ENCODE measurements around the gene TMOD3. TPM values are rescaled to one million over a fixed set of nuclear protein-coding genes. Genes with fewer than 3 reads are reported as not detected.

Gene TMOD3
- polyA plus RNA-seq, 2 donors: 25.7 to 42.8 TPM

- Histone ChIP-seq H3K9me3 (ENCODE audit: control insufficient read depth in 2 of 2, insufficient read depth in 1 of 2, low read depth in 1 of 2, low read length in 1 of 2) (no peaks in the 10 kb centered on the region), H3K27ac (ENCODE audit: low read depth in 2 of 2, low read length in 1 of 2) (no peak overlapping the region), H3K4me1 (ENCODE audit: control insufficient read depth in 2 of 2, insufficient read depth in 2 of 2, low read length in 1 of 2) (peaks cover 0 to 2% of the 10 kb centered on the region in 2 donors), H3K36me3 (ENCODE audit: control insufficient read depth in 2 of 2, insufficient read depth in 2 of 2, low read length in 1 of 2) (no peaks in the 10 kb centered on the region), H3K4me3 (ENCODE audit: low read depth in 1 of 2, low read length in 2 of 2) (no peak overlapping the region), H3K27me3 (ENCODE audit: control insufficient read depth in 1 of 2, insufficient read depth in 2 of 2, low read length in 2 of 2) (no peaks in the 10 kb centered on the region)
- WGBS, 2 donors: 83 to 87% methylated on average over 5 of the region's 5 CpGs
Observed at GRCh38 chr15:51856714-51857380, 27.4 kb downstream of the TMOD3 start.

DNA sequence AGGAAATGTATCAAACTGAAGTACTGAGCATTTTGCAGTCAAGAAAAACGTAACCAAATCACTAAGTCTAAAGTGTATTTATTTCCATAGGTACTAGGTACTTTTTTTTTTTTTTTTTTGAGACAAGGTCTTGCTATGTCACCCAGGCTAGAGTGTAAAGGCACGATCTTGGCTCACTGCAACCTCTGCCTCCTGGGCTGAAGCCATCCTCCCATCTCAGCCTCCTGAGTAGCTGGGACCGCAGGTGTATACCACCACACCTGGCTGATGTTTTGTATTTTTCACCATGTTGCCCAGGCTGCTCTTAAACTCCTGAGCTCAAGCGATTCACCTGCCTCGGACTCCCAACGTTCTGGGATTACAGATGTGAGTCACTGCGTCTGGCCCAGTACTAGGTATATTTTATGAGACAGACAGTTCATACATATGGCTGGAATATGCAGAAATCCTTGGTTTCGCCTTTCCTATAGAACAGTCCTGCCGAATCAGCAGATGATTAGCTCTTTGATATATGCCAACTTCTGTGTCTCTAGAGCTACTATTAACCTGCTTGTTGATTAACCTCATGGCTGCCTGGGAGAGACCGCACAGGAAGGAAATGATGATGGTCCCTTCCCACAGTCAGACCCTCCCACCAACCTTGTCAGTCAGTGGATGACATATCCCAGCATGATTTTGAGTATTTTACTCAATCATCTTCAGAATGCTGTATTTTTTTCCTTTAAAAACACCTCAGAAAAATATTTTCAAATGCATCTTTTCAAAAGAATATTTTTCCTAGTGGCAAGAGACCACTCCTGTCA is 32.3 kb downstream of the TMOD3 start:
- Histone ChIP-seq H3K4me1 (ENCODE audit: control insufficient read depth in 2 of 2, insufficient read depth in 2 of 2, low read length in 1 of 2) (no peaks in the 10 kb centered on the region), H3K36me3 (ENCODE audit: control insufficient read depth in 2 of 2, insufficient read depth in 2 of 2, low read length in 1 of 2) (no peaks in the 10 kb centered on the region), H3K4me3 (ENCODE audit: low read depth in 1 of 2, low read length in 2 of 2) (no peak overlapping the region), H3K27me3 (ENCODE audit: control insufficient read depth in 1 of 2, insufficient read depth in 2 of 2, low read length in 2 of 2) (no peaks in the 10 kb centered on the region), H3K27ac (ENCODE audit: low read depth in 2 of 2, low read length in 1 of 2) (peak overlapping the region in 1 of 2 donors; percentile 23), H3K9me3 (ENCODE audit: control insufficient read depth in 2 of 2, insufficient read depth in 1 of 2, low read depth in 1 of 2, low read length in 1 of 2) (no peaks in the 10 kb centered on the region)
- WGBS, 2 donors: 76 to 80% methylated on average over 10 of the region's 10 CpGs

GRCh38 chr15:51863131-51863530 is 33.7 kb downstream of the TMOD3 start:
- Histone ChIP-seq H3K36me3 (ENCODE audit: control insufficient read depth in 2 of 2, insufficient read depth in 2 of 2, low read length in 1 of 2) (no peaks in the 10 kb centered on the region), H3K4me1 (ENCODE audit: control insufficient read depth in 2 of 2, insufficient read depth in 2 of 2, low read length in 1 of 2) (peaks cover 0 to 3% of the 10 kb centered on the region in 2 donors), H3K4me3 (ENCODE audit: low read depth in 1 of 2, low read length in 2 of 2) (no peak overlapping the region), H3K27me3 (ENCODE audit: control insufficient read depth in 1 of 2, insufficient read depth in 2 of 2, low read length in 2 of 2) (no peaks in the 10 kb centered on the region), H3K27ac (ENCODE audit: low read depth in 2 of 2, low read length in 1 of 2) (no peak overlapping the region), H3K9me3 (ENCODE audit: control insufficient read depth in 2 of 2, insufficient read depth in 1 of 2, low read depth in 1 of 2, low read length in 1 of 2) (no peaks in the 10 kb centered on the region)
- WGBS, 2 donors: 94% methylated on average over 2 of the region's 2 CpGs

DNA sequence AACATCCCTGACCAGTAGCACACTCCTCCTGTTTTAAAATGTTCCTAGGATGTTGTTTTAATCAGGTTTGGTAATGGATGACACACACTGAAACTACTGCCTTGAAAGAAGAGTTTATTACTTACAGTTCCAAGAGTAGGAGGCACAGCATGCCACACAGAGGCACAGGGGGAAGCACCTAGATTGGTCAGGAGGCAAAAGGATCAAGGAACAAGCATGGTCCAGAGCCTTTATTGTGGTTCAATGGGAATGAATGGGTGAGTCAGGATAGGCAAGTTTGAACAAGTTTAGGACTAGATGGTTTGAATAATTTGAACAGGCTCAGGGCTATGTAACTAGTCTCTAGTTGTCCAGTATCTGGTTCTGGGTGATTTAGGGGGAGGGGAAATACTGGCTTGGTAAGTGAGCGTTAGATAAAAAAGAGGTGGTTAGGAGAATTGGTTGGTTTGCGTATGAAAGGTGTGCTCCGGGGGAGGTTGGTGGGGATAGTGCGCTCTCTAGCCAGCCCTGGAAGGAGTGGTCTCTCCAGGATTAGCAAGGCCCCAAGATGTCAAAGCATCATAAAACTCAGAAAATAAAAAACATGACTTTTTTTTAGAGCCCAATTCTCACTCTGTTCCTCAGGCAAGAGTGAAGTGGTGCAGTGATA is 35.1 kb downstream of the TMOD3 start:
- Histone ChIP-seq H3K4me3 (ENCODE audit: low read depth in 1 of 2, low read length in 2 of 2) (no peak overlapping the region), H3K36me3 (ENCODE audit: control insufficient read depth in 2 of 2, insufficient read depth in 2 of 2, low read length in 1 of 2) (no peaks in the 10 kb centered on the region)

GRCh38 chr15:51865317-51865716 is 35.9 kb downstream of the TMOD3 start:
- WGBS, 2 donors: 92 to 98% methylated on average over 1 of the region's 1 CpG
- Histone ChIP-seq H3K4me3 (ENCODE audit: low read depth in 1 of 2, low read length in 2 of 2) (no peak overlapping the region), H3K36me3 (ENCODE audit: control insufficient read depth in 2 of 2, insufficient read depth in 2 of 2, low read length in 1 of 2) (peaks cover 0 to 2% of the 10 kb centered on the region in 2 donors), H3K27me3 (ENCODE audit: control insufficient read depth in 1 of 2, insufficient read depth in 2 of 2, low read length in 2 of 2) (no peaks in the 10 kb centered on the region), H3K27ac (ENCODE audit: low read depth in 2 of 2, low read length in 1 of 2) (no peak overlapping the region), H3K4me1 (ENCODE audit: control insufficient read depth in 2 of 2, insufficient read depth in 2 of 2, low read length in 1 of 2) (peaks cover 0 to 3% of the 10 kb centered on the region in 2 donors), H3K9me3 (ENCODE audit: control insufficient read depth in 2 of 2, insufficient read depth in 1 of 2, low read depth in 1 of 2, low read length in 1 of 2) (no peaks in the 10 kb centered on the region)

More for the DNA sequence above, 35.1 kb downstream of the TMOD3 start:
- WGBS, 2 donors: 88 to 92% methylated on average over 4 of the region's 4 CpGs
- H3K4me1 ChIP-seq (ENCODE audit: control insufficient read depth in 2 of 2, insufficient read depth in 2 of 2, low read length in 1 of 2): peaks cover 0 to 3% of the 10 kb centered on the region in 2 donors
- no peaks in the 10 kb centered on the region for H3K27me3 ChIP-seq (ENCODE audit: control insufficient read depth in 1 of 2, insufficient read depth in 2 of 2, low read length in 2 of 2)
- no peaks in the 10 kb centered on the region for H3K9me3 ChIP-seq (ENCODE audit: control insufficient read depth in 2 of 2, insufficient read depth in 1 of 2, low read depth in 1 of 2, low read length in 1 of 2)
- H3K27ac ChIP-seq (ENCODE audit: low read depth in 2 of 2, low read length in 1 of 2): peak overlapping the region; percentile 53 to 58

GRCh38 chr15:51866161-51866560 is 36.7 kb downstream of the TMOD3 start:
- H3K9me3 ChIP-seq (ENCODE audit: control insufficient read depth in 2 of 2, insufficient read depth in 1 of 2, low read depth in 1 of 2, low read length in 1 of 2): no peaks in the 10 kb centered on the region
- no peak overlapping the region for H3K4me3 ChIP-seq (ENCODE audit: low read depth in 1 of 2, low read length in 2 of 2)
- peaks cover 0 to 3% of the 10 kb centered on the region in 2 donors for H3K4me1 ChIP-seq (ENCODE audit: control insufficient read depth in 2 of 2, insufficient read depth in 2 of 2, low read length in 1 of 2)
- H3K27me3 ChIP-seq (ENCODE audit: control insufficient read depth in 1 of 2, insufficient read depth in 2 of 2, low read length in 2 of 2): no peaks in the 10 kb centered on the region
- 94 to 99% methylated on average over 4 of the region's 4 CpGs for WGBS, 2 donors
- H3K36me3 ChIP-seq (ENCODE audit: control insufficient read depth in 2 of 2, insufficient read depth in 2 of 2, low read length in 1 of 2): peaks cover 0 to 2% of the 10 kb centered on the region in 2 donors
- no peak overlapping the region for H3K27ac ChIP-seq (ENCODE audit: low read depth in 2 of 2, low read length in 1 of 2)

GRCh38 chr15:51866751-51867150 is 37.3 kb downstream of the TMOD3 start:
- WGBS, 2 donors: 97% methylated on average over 1 of the region's 1 CpG
- no peak overlapping the region for H3K4me3 ChIP-seq (ENCODE audit: low read depth in 1 of 2, low read length in 2 of 2)
- H3K36me3 ChIP-seq (ENCODE audit: control insufficient read depth in 2 of 2, insufficient read depth in 2 of 2, low read length in 1 of 2): peaks cover 0 to 2% of the 10 kb centered on the region in 2 donors

DNA sequence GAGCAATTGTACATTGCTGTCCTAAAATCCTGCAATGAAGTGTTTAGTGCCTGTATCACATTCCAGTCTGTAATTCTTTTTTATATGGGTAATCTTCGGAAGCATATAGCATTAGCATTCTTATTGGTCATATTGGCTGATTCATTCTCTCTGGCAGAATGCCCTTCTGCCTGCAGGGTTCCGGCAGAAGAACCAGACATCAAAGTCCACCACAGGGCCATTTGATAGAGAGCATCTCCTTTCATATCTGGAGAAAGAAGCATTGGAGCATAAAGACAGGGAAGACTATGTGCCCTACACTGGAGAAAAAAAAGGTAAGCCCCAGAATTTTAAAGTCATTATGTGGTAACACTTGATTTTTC is 39.6 kb downstream of the TMOD3 start:
- WGBS, 2 donors: 25 to 36% methylated on average over 2 of the region's 2 CpGs
- H3K27ac ChIP-seq (ENCODE audit: low read depth in 2 of 2, low read length in 1 of 2): no peak overlapping the region
- peaks cover 0 to 5% of the 10 kb centered on the region in 2 donors for H3K36me3 ChIP-seq (ENCODE audit: control insufficient read depth in 2 of 2, insufficient read depth in 2 of 2, low read length in 1 of 2)
- no peak overlapping the region for H3K4me3 ChIP-seq (ENCODE audit: low read depth in 1 of 2, low read length in 2 of 2)
- H3K4me1 ChIP-seq (ENCODE audit: control insufficient read depth in 2 of 2, insufficient read depth in 2 of 2, low read length in 1 of 2): peaks cover 0 to 3% of the 10 kb centered on the region in 2 donors
- no peaks in the 10 kb centered on the region for H3K9me3 ChIP-seq (ENCODE audit: control insufficient read depth in 2 of 2, insufficient read depth in 1 of 2, low read depth in 1 of 2, low read length in 1 of 2)
- H3K27me3 ChIP-seq (ENCODE audit: control insufficient read depth in 1 of 2, insufficient read depth in 2 of 2, low read length in 2 of 2): no peaks in the 10 kb centered on the region

More at GRCh38 chr15:51866751-51867150, 37.3 kb downstream of the TMOD3 start:
- Histone ChIP-seq H3K4me1 (ENCODE audit: control insufficient read depth in 2 of 2, insufficient read depth in 2 of 2, low read length in 1 of 2) (peaks cover 0 to 3% of the 10 kb centered on the region in 2 donors), H3K9me3 (ENCODE audit: control insufficient read depth in 2 of 2, insufficient read depth in 1 of 2, low read depth in 1 of 2, low read length in 1 of 2) (no peaks in the 10 kb centered on the region), H3K27ac (ENCODE audit: low read depth in 2 of 2, low read length in 1 of 2) (no peak overlapping the region), H3K27me3 (ENCODE audit: control insufficient read depth in 1 of 2, insufficient read depth in 2 of 2, low read length in 2 of 2) (no peaks in the 10 kb centered on the region)

- 79% methylated on average over 2 of the region's 2 CpGs for WGBS, 2 donors
- H3K27ac ChIP-seq (ENCODE audit: low read depth in 2 of 2, low read length in 1 of 2): no peak overlapping the region
- H3K4me3 ChIP-seq (ENCODE audit: low read depth in 1 of 2, low read length in 2 of 2): no peak overlapping the region
- no peaks in the 10 kb centered on the region for H3K9me3 ChIP-seq (ENCODE audit: control insufficient read depth in 2 of 2, insufficient read depth in 1 of 2, low read depth in 1 of 2, low read length in 1 of 2)
- no peaks in the 10 kb centered on the region for H3K27me3 ChIP-seq (ENCODE audit: control insufficient read depth in 1 of 2, insufficient read depth in 2 of 2, low read length in 2 of 2)
- H3K36me3 ChIP-seq (ENCODE audit: control insufficient read depth in 2 of 2, insufficient read depth in 2 of 2, low read length in 1 of 2): peaks cover 0 to 5% of the 10 kb centered on the region in 2 donors
- peaks cover 0 to 3% of the 10 kb centered on the region in 2 donors for H3K4me1 ChIP-seq (ENCODE audit: control insufficient read depth in 2 of 2, insufficient read depth in 2 of 2, low read length in 1 of 2)
Observed at GRCh38 chr15:51870774-51871173, 41.3 kb downstream of the TMOD3 start.

Data from esophagus (tissue), 2 donors.